ENCODE data around the gene SAXO1.
A peak's percentile ranks its signal among the peaks of the same experiment; 100 is the strongest.

The SAXO1 gene

GRCh38 chr9:19050637-19051591, 17.9 kb upstream of the SAXO1 start:
- H3K79me2 ChIP-seq (ENCODE audit: insufficient read depth, low read depth): peaks cover 15% of the 10 kb centered on the region; the same call in 1 of the 2 replicates
- no peak for TF ChIP-seq CTCF (conservative IDR thresholded peaks at IDR 0.05; ENCODE audit: low read depth, low read length)
- no peak overlapping the region for H3K4me3 ChIP-seq (IDR thresholded peaks at IDR 0.05; ENCODE audit: insufficient read depth, low read depth, low read length)
- H3K27me3 ChIP-seq (ENCODE audit: insufficient read depth, low read depth): no peaks in the 10 kb centered on the region
- no peak overlapping the region for H2AFZ ChIP-seq (ENCODE audit: low read depth)
- no peaks in the 10 kb centered on the region for H3K36me3 ChIP-seq (ENCODE audit: insufficient read depth)
- no peaks in the 10 kb centered on the region for H4K20me1 ChIP-seq (ENCODE audit: insufficient read depth)
- no peak overlapping the region; the same call in 1 of the 2 replicates for H3K27ac ChIP-seq
- H3K4me1 ChIP-seq (ENCODE audit: low read depth, poor library complexity, severe bottlenecking): peaks cover 20% of the 10 kb centered on the region
- peak overlapping the region; percentile 68; the same call in 1 of the 2 replicates for H3K4me2 ChIP-seq
- H3K9ac ChIP-seq: peak overlapping the region; percentile 75; the same call in 1 of the 2 replicates

- Histone ChIP-seq H2AFZ (ENCODE audit: low read depth) (peak overlapping the region; percentile 99; the same call in 1 of the 2 replicates), H3K27me3 (ENCODE audit: insufficient read depth, low read depth) (no peaks in the 10 kb centered on the region), H4K20me1 (ENCODE audit: insufficient read depth) (no peaks in the 10 kb centered on the region), H3K4me2 (peak overlapping the region; percentile 68), H3K36me3 (ENCODE audit: insufficient read depth) (no peaks in the 10 kb centered on the region), H3K4me1 (ENCODE audit: low read depth, poor library complexity, severe bottlenecking) (peaks cover 20% of the 10 kb centered on the region), H3K79me2 (ENCODE audit: insufficient read depth, low read depth) (peaks cover 15% of the 10 kb centered on the region; the same call in 1 of the 2 replicates), H3K27ac (peak overlapping the region; percentile 85), H3K9ac (peak overlapping the region; percentile 75; the same call in 1 of the 2 replicates), H3K4me3 (IDR thresholded peaks at IDR 0.05; ENCODE audit: insufficient read depth, low read depth, low read length) (no peak overlapping the region)
- TF ChIP-seq CTCF (conservative IDR thresholded peaks at IDR 0.05; ENCODE audit: low read depth, low read length): no peak
These were observed 17.1 kb upstream of the SAXO1 start for GRCh38 chr9:19049917-19050636.

GRCh38 chr9:19048966-19049916, 16.2 kb upstream of the SAXO1 start, which contains the start of gene RRAGA:
RRAGA (plus strand) TSS chr9:19049427; CDS start chr9:19049660, 233 bp downstream.
- no peak within 1 kb of the TSS for H3K4me3 ChIP-seq (IDR thresholded peaks at IDR 0.05; ENCODE audit: insufficient read depth, low read depth, low read length)
- H3K27ac ChIP-seq: peak within 1 kb of the TSS; percentile 85
- peak; percentile 85 for TF ChIP-seq CTCF (conservative IDR thresholded peaks at IDR 0.05; ENCODE audit: low read depth, low read length)
- H2AFZ ChIP-seq (ENCODE audit: low read depth): peak within 1 kb of the TSS; percentile 99
- H3K9ac ChIP-seq: peak within 1 kb of the TSS; percentile 75
- no peaks in the 10 kb centered on the region for H4K20me1 ChIP-seq (ENCODE audit: insufficient read depth)
- H3K79me2 ChIP-seq (ENCODE audit: insufficient read depth, low read depth): peaks cover 15% of the 10 kb centered on the region; the same call in 1 of the 2 replicates
- peak within 1 kb of the TSS; percentile 68 for H3K4me2 ChIP-seq
- no peaks in the 10 kb centered on the region for H3K36me3 ChIP-seq (ENCODE audit: insufficient read depth)
- H3K4me1 ChIP-seq (ENCODE audit: low read depth, poor library complexity, severe bottlenecking): peaks cover 20% of the 10 kb centered on the region
- H3K27me3 ChIP-seq (ENCODE audit: insufficient read depth, low read depth): no peaks in the 10 kb centered on the region

GRCh38 chr9:19036611-19037010, 3.6 kb upstream of the SAXO1 start:
- H3K79me2 ChIP-seq (ENCODE audit: insufficient read depth, low read depth): no peaks in the 10 kb centered on the region
- no peaks in the 10 kb centered on the region for H3K27me3 ChIP-seq (ENCODE audit: insufficient read depth, low read depth)
- no peak overlapping the region for H3K4me2 ChIP-seq
- TF ChIP-seq CTCF (conservative IDR thresholded peaks at IDR 0.05; ENCODE audit: low read depth, low read length): no peak
- H2AFZ ChIP-seq (ENCODE audit: low read depth): no peak overlapping the region
- H3K4me3 ChIP-seq (IDR thresholded peaks at IDR 0.05; ENCODE audit: insufficient read depth, low read depth, low read length): no peak overlapping the region
- H3K9ac ChIP-seq: no peak overlapping the region
- H3K27ac ChIP-seq: no peak overlapping the region
- no peaks in the 10 kb centered on the region for H3K36me3 ChIP-seq (ENCODE audit: insufficient read depth)
- no peaks in the 10 kb centered on the region for H4K20me1 ChIP-seq (ENCODE audit: insufficient read depth)
- H3K4me1 ChIP-seq (ENCODE audit: low read depth, poor library complexity, severe bottlenecking): no peaks in the 10 kb centered on the region

Data from KMS-11 (cell line).